Measurements from ENCODE around the gene BATF. TPM values are rescaled to one million over a fixed set of nuclear protein-coding genes. Genes with fewer than 3 reads are reported as not detected.

BATF gene
- total and polyA plus RNA-seq, 2 experiments from 2014 or later: not detected

GRCh38 chr14:75568791-75569190 is 46.5 kb downstream of the BATF start (continued):
- no peak for TF ChIP-seq ZNF462 (CRISPR knock-in tag; IDR thresholded peaks at IDR 0.05)
- no peak for TF ChIP-seq ETS1 (IDR thresholded peaks at IDR 0.05)
- TF ChIP-seq POLR2AphosphoS5 (IDR thresholded peaks at IDR 0.05; ENCODE audit: low read depth): no peak
- TF ChIP-seq ZNF331 (CRISPR knock-in tag; IDR thresholded peaks at IDR 0.05; ENCODE audit: low read depth): no peak

GRCh38 chr14:75570797-75571196 is 48.5 kb downstream of the BATF start:
- Mint-ChIP-seq H3K9me3 (no peaks in the 10 kb centered on the region; the same call in 2 of the 3 replicates), H3K4me1 (no peaks in the 10 kb centered on the region; the same call in 2 of the 3 replicates), H3K4me3 (no peak overlapping the region; the same call in 2 of the 3 replicates), H3K27me3 (ENCODE audit: insufficient read depth, low read depth, poor library complexity) (peaks cover 3% of the 10 kb centered on the region), H3K27ac (no peak overlapping the region), H3K36me3 (ENCODE audit: low read depth) (no peaks in the 10 kb centered on the region)
- no peaks in the 10 kb centered on the region for H3F3A ChIP-seq (replicated peaks; ENCODE audit: low read depth)
- H3K4me2 ChIP-seq: no peak overlapping the region
- H3K4me3 ChIP-seq: no peak overlapping the region
- no peaks in the 10 kb centered on the region for H4K20me1 ChIP-seq (replicated peaks; ENCODE audit: insufficient read depth)
- no peaks in the 10 kb centered on the region; the same call in 1 of the 2 replicates for H3K27me3 ChIP-seq (ENCODE audit: insufficient read depth)
- no peaks in the 10 kb centered on the region for H3K36me3 ChIP-seq (ENCODE audit: insufficient read depth)
- H3K4me1 ChIP-seq (ENCODE audit: insufficient read depth): no peaks in the 10 kb centered on the region
- H3K79me2 ChIP-seq (replicated peaks; ENCODE audit: insufficient read depth): no peaks in the 10 kb centered on the region
- no peak overlapping the region for H3K27ac ChIP-seq (ENCODE audit: low read depth)
- ATAC-seq (no peak), DNase-seq (ENCODE audit: low spot score) (no peak)
- H3K9me2 ChIP-seq (ENCODE audit: insufficient read depth): 0 out of 2 replicates have a peak, but pooled peaks cover 5% of the 10 kb centered on the region
- H2AFZ ChIP-seq: no peak overlapping the region
- no peak for TF ChIP-seq NANOG (IDR thresholded peaks at IDR 0.05; ENCODE audit: borderline replicate concordance)
- no peak for TF ChIP-seq CREB1 (CRISPR knock-in tag; IDR thresholded peaks at IDR 0.05; ENCODE audit: low read depth)
- TF ChIP-seq EZH2phosphoT487 (IDR thresholded peaks at IDR 0.05; ENCODE audit: unreplicated experiment): no peak
- TF ChIP-seq, protein P1, sequence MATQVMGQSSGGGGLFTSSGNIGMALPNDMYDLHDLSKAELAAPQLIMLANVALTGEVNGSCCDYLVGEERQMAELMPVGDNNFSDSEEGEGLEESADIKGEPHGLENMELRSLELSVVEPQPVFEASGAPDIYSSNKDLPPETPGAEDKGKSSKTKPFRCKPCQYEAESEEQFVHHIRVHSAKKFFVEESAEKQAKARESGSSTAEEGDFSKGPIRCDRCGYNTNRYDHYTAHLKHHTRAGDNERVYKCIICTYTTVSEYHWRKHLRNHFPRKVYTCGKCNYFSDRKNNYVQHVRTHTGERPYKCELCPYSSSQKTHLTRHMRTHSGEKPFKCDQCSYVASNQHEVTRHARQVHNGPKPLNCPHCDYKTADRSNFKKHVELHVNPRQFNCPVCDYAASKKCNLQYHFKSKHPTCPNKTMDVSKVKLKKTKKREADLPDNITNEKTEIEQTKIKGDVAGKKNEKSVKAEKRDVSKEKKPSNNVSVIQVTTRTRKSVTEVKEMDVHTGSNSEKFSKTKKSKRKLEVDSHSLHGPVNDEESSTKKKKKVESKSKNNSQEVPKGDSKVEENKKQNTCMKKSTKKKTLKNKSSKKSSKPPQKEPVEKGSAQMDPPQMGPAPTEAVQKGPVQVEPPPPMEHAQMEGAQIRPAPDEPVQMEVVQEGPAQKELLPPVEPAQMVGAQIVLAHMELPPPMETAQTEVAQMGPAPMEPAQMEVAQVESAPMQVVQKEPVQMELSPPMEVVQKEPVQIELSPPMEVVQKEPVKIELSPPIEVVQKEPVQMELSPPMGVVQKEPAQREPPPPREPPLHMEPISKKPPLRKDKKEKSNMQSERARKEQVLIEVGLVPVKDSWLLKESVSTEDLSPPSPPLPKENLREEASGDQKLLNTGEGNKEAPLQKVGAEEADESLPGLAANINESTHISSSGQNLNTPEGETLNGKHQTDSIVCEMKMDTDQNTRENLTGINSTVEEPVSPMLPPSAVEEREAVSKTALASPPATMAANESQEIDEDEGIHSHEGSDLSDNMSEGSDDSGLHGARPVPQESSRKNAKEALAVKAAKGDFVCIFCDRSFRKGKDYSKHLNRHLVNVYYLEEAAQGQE (IDR thresholded peaks at IDR 0.05; ENCODE audit: unreplicated experiment): no peak
- TF ChIP-seq ETS1 (IDR thresholded peaks at IDR 0.05): no peak
- no peak for TF ChIP-seq POLR2AphosphoS5 (IDR thresholded peaks at IDR 0.05; ENCODE audit: low read depth)
- TF ChIP-seq ZNF114 (CRISPR knock-in tag; IDR thresholded peaks at IDR 0.05): no peak
- no peak for TF ChIP-seq ZNF331 (CRISPR knock-in tag; IDR thresholded peaks at IDR 0.05; ENCODE audit: low read depth)
- TF ChIP-seq, protein P2, sequence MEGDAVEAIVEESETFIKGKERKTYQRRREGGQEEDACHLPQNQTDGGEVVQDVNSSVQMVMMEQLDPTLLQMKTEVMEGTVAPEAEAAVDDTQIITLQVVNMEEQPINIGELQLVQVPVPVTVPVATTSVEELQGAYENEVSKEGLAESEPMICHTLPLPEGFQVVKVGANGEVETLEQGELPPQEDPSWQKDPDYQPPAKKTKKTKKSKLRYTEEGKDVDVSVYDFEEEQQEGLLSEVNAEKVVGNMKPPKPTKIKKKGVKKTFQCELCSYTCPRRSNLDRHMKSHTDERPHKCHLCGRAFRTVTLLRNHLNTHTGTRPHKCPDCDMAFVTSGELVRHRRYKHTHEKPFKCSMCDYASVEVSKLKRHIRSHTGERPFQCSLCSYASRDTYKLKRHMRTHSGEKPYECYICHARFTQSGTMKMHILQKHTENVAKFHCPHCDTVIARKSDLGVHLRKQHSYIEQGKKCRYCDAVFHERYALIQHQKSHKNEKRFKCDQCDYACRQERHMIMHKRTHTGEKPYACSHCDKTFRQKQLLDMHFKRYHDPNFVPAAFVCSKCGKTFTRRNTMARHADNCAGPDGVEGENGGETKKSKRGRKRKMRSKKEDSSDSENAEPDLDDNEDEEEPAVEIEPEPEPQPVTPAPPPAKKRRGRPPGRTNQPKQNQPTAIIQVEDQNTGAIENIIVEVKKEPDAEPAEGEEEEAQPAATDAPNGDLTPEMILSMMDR (conservative IDR thresholded peaks at IDR 0.05; ENCODE audit: low read depth in 2 of 2): no peak
- no peak for TF ChIP-seq JUNB (IDR thresholded peaks at IDR 0.05; ENCODE audit: unreplicated experiment)

Data from GM23338 (cell line).